HG02884 (cell line): Measurements from ENCODE around the gene HRAS.

Experiments used
- ATAC-seq: cut with Tn5 transposase; IDR thresholded peaks from one replicate; pipeline ENCODE4 v1.9.1; 2021; ENCODE audit warnings: mild to moderate bottlenecking, moderate library complexity; ENCODE audit not compliant: unreplicated experiment

The HRAS gene

GRCh38 chr11:554428-555226 lies 19.3 kb upstream of the HRAS start:
- ATAC-seq: peak; percentile 65

- ATAC-seq: no peak
Observed at GRCh38 chr11:553988-554340, 18.6 kb upstream of the HRAS start.

GRCh38 chr11:553083-553987 lies 18.0 kb upstream of the HRAS start:
- no peak for ATAC-seq

- no peak for ATAC-seq
Observed at GRCh38 chr11:551596-551995, 16.2 kb upstream of the HRAS start.

GRCh38 chr11:551131-551530 lies 15.8 kb upstream of the HRAS start:
- ATAC-seq: no peak

GRCh38 chr11:550746-551085 lies 15.3 kb upstream of the HRAS start:
- no peak for ATAC-seq

GRCh38 chr11:550021-550745 lies 14.8 kb upstream of the HRAS start:
- no peak for ATAC-seq

GRCh38 chr11:548700-549603 lies 13.6 kb upstream of the HRAS start:
- ATAC-seq: no peak

- ATAC-seq: no peak
Observed at GRCh38 chr11:545171-545570, 9.8 kb upstream of the HRAS start.

- ATAC-seq: no peak
Observed at GRCh38 chr11:544817-545166, 9.4 kb upstream of the HRAS start.

- ATAC-seq: no peak
Observed at GRCh38 chr11:541433-541885, 6.1 kb upstream of the HRAS start.

- no peak for ATAC-seq
Observed at GRCh38 chr11:540583-541432, 5.4 kb upstream of the HRAS start.

GRCh38 chr11:539971-540481 lies 4.7 kb upstream of the HRAS start:
- no peak for ATAC-seq

GRCh38 chr11:538431-539051 lies 3.2 kb upstream of the HRAS start:
- ATAC-seq: no peak

- no peak for ATAC-seq
Observed at GRCh38 chr11:537622-538430, 2.5 kb upstream of the HRAS start.

GRCh38 chr11:536841-537621 lies 1.7 kb upstream of the HRAS start, which contains the start of gene LRRC56:
TSS of gene LRRC56 (plus strand) at chr11:537527. CDS start at chr11:540685, 3,158 bp downstream.
- ATAC-seq: peak; percentile 43

GRCh38 chr11:535210-535518 lies 212 bp downstream of the HRAS start:
- ATAC-seq: no peak
